ENCODE measurements around the gene TBX4.

DNA sequence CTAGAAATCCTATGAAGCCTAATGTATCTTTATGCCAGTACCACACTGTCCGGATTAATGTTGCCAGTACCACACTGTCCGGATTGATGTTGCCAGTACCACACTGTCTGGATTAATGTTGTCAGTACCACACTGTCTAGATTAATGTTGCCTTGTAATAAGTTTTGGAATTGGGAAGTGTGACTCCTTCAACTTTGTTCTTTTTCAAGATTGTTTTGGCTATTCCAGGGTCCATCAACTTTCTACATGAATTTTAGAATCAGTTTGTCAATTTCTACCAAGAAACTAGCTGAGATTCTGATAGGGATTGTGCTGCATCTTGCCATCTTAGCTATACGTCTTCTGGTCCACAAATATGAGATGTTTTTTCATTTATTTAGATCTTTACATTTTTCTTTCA is 68.7 kb downstream of the TBX4 start:
- TF ChIP-seq, protein P1, sequence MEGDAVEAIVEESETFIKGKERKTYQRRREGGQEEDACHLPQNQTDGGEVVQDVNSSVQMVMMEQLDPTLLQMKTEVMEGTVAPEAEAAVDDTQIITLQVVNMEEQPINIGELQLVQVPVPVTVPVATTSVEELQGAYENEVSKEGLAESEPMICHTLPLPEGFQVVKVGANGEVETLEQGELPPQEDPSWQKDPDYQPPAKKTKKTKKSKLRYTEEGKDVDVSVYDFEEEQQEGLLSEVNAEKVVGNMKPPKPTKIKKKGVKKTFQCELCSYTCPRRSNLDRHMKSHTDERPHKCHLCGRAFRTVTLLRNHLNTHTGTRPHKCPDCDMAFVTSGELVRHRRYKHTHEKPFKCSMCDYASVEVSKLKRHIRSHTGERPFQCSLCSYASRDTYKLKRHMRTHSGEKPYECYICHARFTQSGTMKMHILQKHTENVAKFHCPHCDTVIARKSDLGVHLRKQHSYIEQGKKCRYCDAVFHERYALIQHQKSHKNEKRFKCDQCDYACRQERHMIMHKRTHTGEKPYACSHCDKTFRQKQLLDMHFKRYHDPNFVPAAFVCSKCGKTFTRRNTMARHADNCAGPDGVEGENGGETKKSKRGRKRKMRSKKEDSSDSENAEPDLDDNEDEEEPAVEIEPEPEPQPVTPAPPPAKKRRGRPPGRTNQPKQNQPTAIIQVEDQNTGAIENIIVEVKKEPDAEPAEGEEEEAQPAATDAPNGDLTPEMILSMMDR (conservative IDR thresholded peaks at IDR 0.05; ENCODE audit: low read length): no peak
- TF ChIP-seq EZH2phosphoT487 (IDR thresholded peaks at IDR 0.05; ENCODE audit: borderline replicate concordance): no peak
